ENCODE results near the gene WAC. TPM values are rescaled to one million over a fixed set of nuclear protein-coding genes. Genes with fewer than 3 reads are reported as not detected.

WAC gene
- total and polyA plus RNA-seq, 9 of the 15 experiments (the other 6 are each of a cell fraction or from before 2014, with no cell fraction given), result 24.8 to 123 (median 78.2) TPM

- no peak for TF ChIP-seq CEBPZ (IDR thresholded peaks at IDR 0.05; ENCODE audit: borderline replicate concordance, low read depth, low read length)
- no peak for TF ChIP-seq HLTF (IDR thresholded peaks at IDR 0.05)
- no peak for TF ChIP-seq PATZ1 (CRISPR knock-in tag; IDR thresholded peaks at IDR 0.05; ENCODE audit: borderline replicate concordance)
- TF ChIP-seq MAFF (IDR thresholded peaks at IDR 0.05; ENCODE audit: low read length), result no peak
- TF ChIP-seq MTA2 (IDR thresholded peaks at IDR 0.05; ENCODE audit: low read depth), result no peak
- no peak for TF ChIP-seq BRF1 (IDR thresholded peaks at IDR 0.05; ENCODE audit: borderline replicate concordance, extremely low read depth, insufficient read length)
- TF ChIP-seq CCNT2 (IDR thresholded peaks at IDR 0.05; ENCODE audit: borderline replicate concordance, extremely low read depth, insufficient read length, low read depth, low read length), result peak; percentile 22
- TF ChIP-seq MGA (IDR thresholded peaks at IDR 0.05), result no peak; the same call in 1 of the 2 replicates
- peak; percentile 58; the same call in 1 of the 2 replicates for TF ChIP-seq RBFOX2 (IDR thresholded peaks at IDR 0.05; ENCODE audit: low read depth, low read length)
Observed at GRCh38 chr10:28533571-28534304, 820 bp downstream of the WAC start (continued).

Measured in K562 (cell line).